ENCODE results near the gene AFDN.

AFDN gene

GRCh38 chr6:167877994-167878779 lies 51.5 kb downstream of the AFDN start:
- DNase-seq, result no peak

GRCh38 chr6:167879612-167880011 lies 52.9 kb downstream of the AFDN start:
- DNase-seq, result no peak

- no peak for DNase-seq
These were observed 54.6 kb downstream of the AFDN start for GRCh38 chr6:167881327-167881726.

- DNase-seq, result no peak
These were observed 55.5 kb downstream of the AFDN start for GRCh38 chr6:167882244-167882643.

- DNase-seq, result no peak
These were observed 61.4 kb downstream of the AFDN start for GRCh38 chr6:167888098-167888497.

- no peak for DNase-seq
These were observed 66.4 kb downstream of the AFDN start for GRCh38 chr6:167892835-167893815.

- no peak for DNase-seq
These were observed 68.3 kb downstream of the AFDN start for GRCh38 chr6:167894965-167895364.

GRCh38 chr6:167896648-167897047 lies 69.9 kb downstream of the AFDN start:
- no peak for DNase-seq

- DNase-seq, result no peak
These were observed 72.1 kb downstream of the AFDN start for GRCh38 chr6:167898673-167899311.

- no peak for DNase-seq
These were observed 78.1 kb downstream of the AFDN start for GRCh38 chr6:167904791-167905190.

GRCh38 chr6:167906899-167907298 lies 80.2 kb downstream of the AFDN start:
- peak; percentile 74 to 80 for DNase-seq

- DNase-seq, result no peak
These were observed 81.3 kb downstream of the AFDN start for GRCh38 chr6:167907837-167908681.

- DNase-seq, result no peak
These were observed 83.3 kb downstream of the AFDN start for GRCh38 chr6:167910007-167910406.

- no peak for DNase-seq
These were observed 83.9 kb downstream of the AFDN start for GRCh38 chr6:167910652-167911051.

- no peak for DNase-seq
These were observed 85.8 kb downstream of the AFDN start for GRCh38 chr6:167912494-167912893.

GRCh38 chr6:167913699-167914098 lies 87.0 kb downstream of the AFDN start:
- DNase-seq, result no peak

- DNase-seq, result no peak
These were observed 88.4 kb downstream of the AFDN start for GRCh38 chr6:167915139-167915538.

GRCh38 chr6:167917551-167918154 lies 90.9 kb downstream of the AFDN start:
- no peak for DNase-seq

GRCh38 chr6:167918548-167919278 lies 92.0 kb downstream of the AFDN start:
- DNase-seq, result no peak

- no peak for DNase-seq
These were observed 92.6 kb downstream of the AFDN start for GRCh38 chr6:167919349-167919748.

GRCh38 chr6:167920165-167920564 lies 93.5 kb downstream of the AFDN start:
- no peak for DNase-seq
